Measurements from ENCODE around the gene GABARAP. TPM values are rescaled to one million over a fixed set of nuclear protein-coding genes. Genes with fewer than 3 reads are reported as not detected.

The GABARAP gene
- total RNA-seq, 4 donors from 2014 or later: 446 to 840 (median 533) TPM

GRCh38 chr17:7208754-7209460 is 33.3 kb downstream of the GABARAP start:
- DNase-seq (ENCODE audit: low spot score in 2 of 2): peak in 1 of 2 donors; percentile 54
- Histone ChIP-seq H3K36me3 (no peaks in the 10 kb centered on the region), H3K27ac (no peak overlapping the region), H3K4me3 (no peak overlapping the region), H3K4me1 (peaks cover 18% of the 10 kb centered on the region), H3K9me3 (no peaks in the 10 kb centered on the region), H3K27me3 (no peaks in the 10 kb centered on the region)
- TF ChIP-seq EP300 (IDR thresholded peaks at IDR 0.05): no peak
- TF ChIP-seq, protein P1, sequence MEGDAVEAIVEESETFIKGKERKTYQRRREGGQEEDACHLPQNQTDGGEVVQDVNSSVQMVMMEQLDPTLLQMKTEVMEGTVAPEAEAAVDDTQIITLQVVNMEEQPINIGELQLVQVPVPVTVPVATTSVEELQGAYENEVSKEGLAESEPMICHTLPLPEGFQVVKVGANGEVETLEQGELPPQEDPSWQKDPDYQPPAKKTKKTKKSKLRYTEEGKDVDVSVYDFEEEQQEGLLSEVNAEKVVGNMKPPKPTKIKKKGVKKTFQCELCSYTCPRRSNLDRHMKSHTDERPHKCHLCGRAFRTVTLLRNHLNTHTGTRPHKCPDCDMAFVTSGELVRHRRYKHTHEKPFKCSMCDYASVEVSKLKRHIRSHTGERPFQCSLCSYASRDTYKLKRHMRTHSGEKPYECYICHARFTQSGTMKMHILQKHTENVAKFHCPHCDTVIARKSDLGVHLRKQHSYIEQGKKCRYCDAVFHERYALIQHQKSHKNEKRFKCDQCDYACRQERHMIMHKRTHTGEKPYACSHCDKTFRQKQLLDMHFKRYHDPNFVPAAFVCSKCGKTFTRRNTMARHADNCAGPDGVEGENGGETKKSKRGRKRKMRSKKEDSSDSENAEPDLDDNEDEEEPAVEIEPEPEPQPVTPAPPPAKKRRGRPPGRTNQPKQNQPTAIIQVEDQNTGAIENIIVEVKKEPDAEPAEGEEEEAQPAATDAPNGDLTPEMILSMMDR (IDR thresholded peaks at IDR 0.05): no peak
- TF ChIP-seq POLR2A (IDR thresholded peaks at IDR 0.05): no peak
- no peak for TF ChIP-seq POLR2AphosphoS5 (IDR thresholded peaks at IDR 0.05)
- 87% methylated on average over 9 of the region's 9 CpGs for WGBS

DNA sequence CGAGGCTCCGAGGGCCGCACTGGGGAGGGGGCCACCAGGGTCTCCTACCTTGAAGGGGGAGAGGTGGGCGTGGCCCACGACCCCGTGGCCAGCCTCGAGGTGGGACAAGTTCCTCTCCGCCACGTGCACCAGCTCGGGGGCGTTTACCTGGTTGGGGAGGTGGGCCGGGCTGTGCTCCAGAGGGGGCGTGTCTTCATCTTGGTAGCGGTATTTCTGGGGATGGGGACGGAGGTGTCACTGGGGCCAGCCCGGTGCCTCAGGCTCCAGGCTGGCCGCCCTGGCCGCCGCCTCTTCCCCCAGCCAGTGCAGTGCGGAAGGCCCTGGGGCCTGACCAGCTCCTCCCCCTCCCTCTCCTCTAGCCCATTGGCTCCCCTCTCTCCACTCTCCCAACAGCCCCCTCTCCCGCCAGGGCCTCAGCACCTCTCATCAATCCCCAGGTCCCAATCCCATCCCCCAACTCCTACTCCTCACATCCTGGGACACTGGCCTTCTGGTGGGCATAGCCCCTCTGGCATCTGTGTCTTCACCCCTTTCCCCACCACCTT is 34.1 kb downstream of the GABARAP start:
- peaks cover 14% of the 10 kb centered on the region for H3K4me1 ChIP-seq
- H3K9me3 ChIP-seq: no peaks in the 10 kb centered on the region
- peak in 1 of 2 donors; percentile 64 for DNase-seq (ENCODE audit: low spot score in 2 of 2)
- H3K27ac ChIP-seq: no peak overlapping the region
- TF ChIP-seq POLR2AphosphoS5 (IDR thresholded peaks at IDR 0.05): no peak
- TF ChIP-seq POLR2A (IDR thresholded peaks at IDR 0.05): no peak
- no peak for TF ChIP-seq EP300 (IDR thresholded peaks at IDR 0.05)
- TF ChIP-seq, protein P1 (IDR thresholded peaks at IDR 0.05): no peak
- H3K36me3 ChIP-seq: peaks cover 8% of the 10 kb centered on the region
- no peak overlapping the region for H3K4me3 ChIP-seq
- H3K27me3 ChIP-seq: no peaks in the 10 kb centered on the region
- WGBS: 61% methylated on average over 21 of the region's 21 CpGs

- no peak overlapping the region for H3K4me3 ChIP-seq
- TF ChIP-seq POLR2AphosphoS5 (IDR thresholded peaks at IDR 0.05): no peak
- no peak for TF ChIP-seq EP300 (IDR thresholded peaks at IDR 0.05)
- TF ChIP-seq POLR2A (IDR thresholded peaks at IDR 0.05): no peak
- TF ChIP-seq, protein P1 (IDR thresholded peaks at IDR 0.05): no peak
- no peak overlapping the region for H3K27ac ChIP-seq
- peaks cover 14% of the 10 kb centered on the region for H3K4me1 ChIP-seq
- peak in 1 of 2 donors; percentile 55 for DNase-seq (ENCODE audit: low spot score in 2 of 2)
- peaks cover 13% of the 10 kb centered on the region for H3K36me3 ChIP-seq
- no peaks in the 10 kb centered on the region for H3K27me3 ChIP-seq
- 84% methylated on average over 24 of the region's 24 CpGs for WGBS
- no peaks in the 10 kb centered on the region for H3K9me3 ChIP-seq
These were observed 34.9 kb downstream of the GABARAP start for GRCh38 chr17:7207120-7208001.

DNA sequence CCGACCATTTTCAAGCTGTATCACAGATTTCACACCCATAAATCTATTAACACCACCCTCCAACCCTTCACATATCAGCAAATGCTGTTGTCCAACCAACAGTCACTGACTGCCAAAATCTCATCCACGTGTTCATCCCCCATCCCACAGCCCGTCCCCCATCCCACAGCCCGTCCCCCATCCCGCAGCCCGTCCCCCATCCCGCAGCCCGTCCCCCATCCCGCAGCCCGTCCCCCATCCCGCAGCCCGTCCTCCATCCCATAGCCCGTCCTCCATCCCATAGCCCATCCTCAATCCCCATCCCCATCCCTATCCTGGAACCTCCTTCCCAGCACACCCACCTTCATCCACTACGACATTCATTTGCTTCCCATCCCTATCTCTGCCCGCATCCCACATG is 36.7 kb downstream of the GABARAP start:
- H3K4me3 ChIP-seq: peak overlapping the region; percentile 49
- no peak overlapping the region for H3K27ac ChIP-seq
- WGBS: 46% methylated on average over 15 of the region's 15 CpGs
- H3K27me3 ChIP-seq: no peaks in the 10 kb centered on the region
- no peaks in the 10 kb centered on the region for H3K9me3 ChIP-seq
- H3K36me3 ChIP-seq: peaks cover 16% of the 10 kb centered on the region
- H3K4me1 ChIP-seq: peaks cover 14% of the 10 kb centered on the region
- peak in 1 of 2 donors; percentile 48 for DNase-seq (ENCODE audit: low spot score in 2 of 2)
- TF ChIP-seq POLR2AphosphoS5 (IDR thresholded peaks at IDR 0.05) (no peak), POLR2A (IDR thresholded peaks at IDR 0.05) (no peak), EP300 (IDR thresholded peaks at IDR 0.05) (no peak)
- TF ChIP-seq, protein P1 (IDR thresholded peaks at IDR 0.05): no peak
